GM19099 (cell line): ENCODE data around the gene ARSK.

ENCODE experiments used
- POLR2A ChIP-seq: IDR thresholded peaks from 3 replicates; pipeline ENCODE4 v1.6.1; 2011; ENCODE audit warnings: low read depth; ENCODE audit not compliant: insufficient read length; ENCODE audit errors: extremely low read depth

ARSK gene

DNA sequence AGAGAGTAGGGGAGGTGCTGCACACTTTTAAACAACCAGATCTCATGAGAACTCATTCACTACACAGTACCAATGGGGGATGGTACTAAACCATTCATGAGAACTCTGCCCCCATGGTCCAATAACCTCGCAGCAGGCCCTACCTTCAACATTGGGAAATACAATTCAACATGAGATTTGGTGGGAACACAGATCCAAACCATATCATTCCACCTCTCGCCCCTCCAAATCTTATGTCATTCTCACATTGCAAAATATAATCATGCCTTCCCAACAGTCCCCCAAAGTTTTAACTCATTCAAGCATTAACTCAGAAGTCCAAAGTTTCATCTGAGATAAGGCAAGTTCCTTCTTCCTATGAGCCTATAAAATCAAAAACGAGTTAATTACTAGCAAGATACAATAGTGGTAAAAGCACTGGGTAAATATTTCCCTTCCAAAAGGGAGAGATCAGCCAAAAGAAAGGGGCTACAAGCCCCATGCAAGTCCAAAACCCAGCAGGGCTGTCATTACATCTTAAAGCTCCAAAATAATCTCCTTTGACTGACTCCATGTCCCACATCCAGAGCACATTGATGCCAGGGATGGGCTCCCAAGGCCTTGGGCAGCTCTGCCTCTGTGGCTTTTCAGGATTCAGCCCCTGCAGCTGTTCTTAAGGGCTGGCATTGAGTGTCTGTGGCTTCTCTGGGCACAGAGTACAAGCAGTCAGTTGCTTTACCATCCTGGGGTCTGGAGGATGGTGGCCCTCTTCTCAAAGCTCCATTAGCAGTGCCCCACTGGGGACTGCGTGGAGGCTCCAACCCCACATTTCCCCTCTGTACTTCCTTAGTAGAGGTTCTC lies 73.3 kb downstream of the ARSK start:
- no peak for TF ChIP-seq POLR2A

DNA sequence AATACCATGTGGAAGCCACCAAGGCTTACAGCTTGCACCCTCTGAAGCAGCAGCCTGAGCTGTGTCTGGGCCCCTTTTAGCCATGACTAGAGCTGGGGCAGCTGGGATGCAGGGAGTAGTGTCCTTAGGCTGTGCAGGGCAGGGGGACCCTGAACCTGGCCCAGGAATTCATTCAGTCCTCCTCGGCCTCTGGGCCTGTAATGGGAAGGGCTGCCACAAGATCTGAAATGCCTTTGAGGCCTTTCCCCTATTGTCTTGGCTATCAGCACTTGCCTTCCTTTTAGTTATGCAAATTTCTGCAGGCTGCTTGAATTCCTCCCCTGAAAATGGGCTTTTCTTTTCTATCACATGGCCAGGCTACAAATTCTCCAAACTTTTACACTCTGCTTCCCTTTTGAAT lies 74.0 kb downstream of the ARSK start:
- no peak for TF ChIP-seq POLR2A

DNA sequence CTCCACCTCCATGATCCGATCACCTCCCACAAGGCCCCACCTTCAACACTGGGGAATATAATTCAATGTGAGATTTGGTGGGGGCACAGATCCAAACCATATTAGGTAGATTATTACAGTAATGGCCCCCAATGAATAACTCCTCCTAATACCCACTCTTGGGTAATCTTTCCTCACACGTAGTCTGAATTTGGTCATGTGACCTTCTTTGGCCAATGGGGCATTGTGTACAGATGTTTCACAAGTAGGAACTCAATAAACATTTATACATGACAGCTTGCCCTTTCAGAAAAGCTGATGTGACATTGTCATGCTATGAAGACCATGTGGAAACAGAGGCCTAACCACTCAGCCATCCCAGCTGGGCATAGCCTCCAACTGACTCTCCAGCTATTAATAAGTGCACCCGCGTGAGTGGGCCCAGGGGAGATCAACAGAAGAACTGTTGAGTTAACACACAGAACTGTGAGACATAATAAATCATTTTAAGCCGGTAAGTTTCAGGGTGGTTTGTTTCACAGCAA lies 75.6 kb downstream of the ARSK start:
- no peak for TF ChIP-seq POLR2A

DNA sequence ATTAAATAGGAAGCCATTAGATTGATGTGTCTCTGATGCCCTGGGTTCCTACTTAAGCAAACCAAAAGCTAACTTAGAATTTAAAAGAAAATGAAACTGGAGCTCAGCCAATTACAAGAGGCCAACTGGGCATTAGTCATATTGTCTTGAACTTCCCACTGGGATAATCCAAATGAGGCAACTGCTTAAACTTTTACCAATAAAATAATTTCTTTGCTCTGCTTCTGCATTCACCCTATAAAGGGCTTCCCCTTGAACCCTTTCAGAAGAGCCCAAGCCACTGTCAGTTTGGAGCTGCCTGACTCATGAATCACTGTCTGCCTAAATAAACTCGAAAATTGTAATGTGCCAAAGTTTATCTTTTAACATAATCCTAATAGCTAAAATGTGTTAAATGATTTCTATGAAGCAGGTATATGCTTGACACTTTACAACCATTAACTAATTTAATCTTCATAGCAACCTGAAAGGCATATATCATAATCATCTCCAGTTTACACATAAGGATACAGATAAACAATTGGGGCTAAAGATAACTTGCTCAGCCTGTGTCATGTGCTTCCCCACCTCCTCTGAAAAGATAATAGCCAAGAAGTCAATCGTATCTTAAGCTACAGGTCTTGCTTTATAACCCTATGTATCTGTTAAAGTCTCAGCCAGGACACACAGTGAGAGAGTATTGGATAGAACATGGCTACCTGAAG lies 76.5 kb downstream of the ARSK start:
- TF ChIP-seq POLR2A = no peak

DNA sequence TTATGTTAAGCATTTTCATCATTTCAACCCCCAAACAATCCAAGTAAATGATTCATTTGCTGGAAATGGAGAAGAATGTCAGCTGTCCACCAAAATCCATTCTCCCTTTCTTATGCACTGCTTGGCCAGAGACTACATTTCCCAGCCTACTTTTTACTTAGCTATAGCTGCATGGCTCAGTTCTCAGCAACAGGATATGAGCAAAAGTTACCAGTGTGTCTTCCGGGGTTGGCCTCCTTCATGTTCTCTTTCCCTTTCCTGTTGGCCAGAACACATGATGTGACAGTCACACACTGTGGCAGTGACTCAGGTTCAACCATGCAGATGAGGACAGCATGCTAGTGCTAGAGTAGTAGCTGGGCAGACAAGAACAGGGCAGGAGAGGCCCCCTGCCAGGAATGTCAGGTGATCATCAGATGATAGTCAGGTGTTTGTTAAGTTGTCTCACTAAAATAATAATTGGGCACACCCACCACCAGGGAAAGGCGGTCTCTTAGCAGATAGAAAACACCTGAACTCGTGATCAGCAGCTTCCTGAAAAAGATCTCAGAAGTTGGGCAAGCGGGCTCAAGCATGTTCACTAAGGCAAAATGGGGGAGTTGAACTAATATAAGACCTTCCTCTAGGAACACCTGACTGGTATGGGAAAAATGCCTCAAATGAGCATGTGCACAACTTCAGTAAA lies 77.2 kb downstream of the ARSK start:
- TF ChIP-seq POLR2A = peak; percentile 44

DNA sequence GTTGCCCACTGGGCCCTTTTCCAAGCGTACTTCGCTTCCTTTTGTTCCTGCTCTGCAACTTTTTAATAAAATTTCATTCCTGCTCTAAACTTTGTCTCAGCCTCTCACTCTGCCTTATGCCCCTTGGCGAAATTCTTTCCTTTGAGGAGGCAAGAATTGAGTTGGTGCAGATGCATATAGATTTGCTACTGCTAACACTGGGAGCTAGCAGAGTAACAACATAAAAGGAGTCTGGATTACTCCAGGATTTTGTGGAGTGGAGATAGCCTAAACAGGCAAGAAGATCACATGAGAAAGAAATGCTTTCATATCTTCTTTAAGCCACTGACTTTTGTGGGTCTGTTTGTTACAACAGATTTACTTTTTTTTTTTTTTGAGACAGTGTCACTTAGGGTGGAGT lies 78.8 kb downstream of the ARSK start:
- no peak for TF ChIP-seq POLR2A

DNA sequence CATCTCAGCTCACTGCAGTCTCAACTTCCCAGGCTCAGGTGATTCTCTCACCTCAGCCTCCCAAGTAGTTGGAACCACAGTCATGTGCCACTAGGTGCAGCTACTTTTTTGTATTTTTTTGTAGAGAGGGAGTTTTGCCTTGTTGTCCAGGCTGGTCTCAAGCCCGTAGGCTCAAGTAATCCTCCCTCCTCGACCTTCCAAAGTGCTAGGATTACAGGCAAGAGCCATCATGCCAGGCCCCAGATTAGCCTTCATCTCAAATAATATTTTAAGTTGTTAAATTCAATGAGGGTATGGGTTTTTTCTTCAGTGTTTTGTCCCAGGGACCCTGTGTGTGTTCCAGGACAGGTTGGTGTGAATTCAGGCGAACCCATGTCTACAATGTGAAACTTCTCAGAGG lies 79.2 kb downstream of the ARSK start:
- TF ChIP-seq POLR2A = no peak

DNA sequence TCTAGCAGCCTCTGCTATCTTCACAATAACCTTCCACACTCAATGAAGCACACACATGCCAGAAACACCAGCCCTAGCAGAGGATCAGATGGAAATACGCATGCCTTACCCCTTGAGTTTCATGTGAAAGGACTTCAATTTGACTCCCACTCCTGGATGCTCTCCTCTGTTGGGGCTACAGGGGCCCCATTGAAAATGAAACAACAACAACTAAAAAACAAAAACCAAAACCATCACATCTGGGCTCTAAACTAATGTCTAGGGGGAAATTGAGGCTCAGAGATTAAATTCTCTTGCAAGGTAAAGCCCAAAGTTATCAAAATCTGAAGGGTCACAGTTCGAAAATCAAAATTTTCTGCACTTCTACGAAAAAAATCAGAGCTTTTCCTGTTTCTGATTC lies 83.7 kb downstream of the ARSK start:
- TF ChIP-seq POLR2A = no peak

DNA sequence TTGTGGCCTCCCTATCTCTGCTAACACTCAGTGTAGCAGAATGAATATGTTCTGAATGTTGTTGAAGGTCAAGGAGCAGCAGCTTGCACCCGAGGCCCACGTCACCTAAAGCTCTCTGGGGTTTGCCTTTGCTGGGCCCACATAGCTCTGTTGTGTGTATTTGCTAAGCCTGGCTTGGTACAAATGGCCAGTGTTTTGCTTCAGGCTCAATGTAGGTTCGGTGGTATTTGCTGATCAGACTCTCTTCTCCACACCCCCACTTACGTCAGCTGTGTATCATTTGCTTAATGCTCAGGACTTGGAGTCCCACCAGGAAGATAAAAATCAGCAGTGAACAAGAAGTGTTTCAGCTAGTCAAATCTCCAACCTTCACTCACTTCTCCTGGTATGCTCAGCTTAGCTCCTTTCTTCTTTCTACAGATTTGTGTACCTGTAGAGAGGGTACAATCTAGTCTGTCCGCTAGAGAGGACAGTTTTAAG lies 86.9 kb downstream of the ARSK start:
- TF ChIP-seq POLR2A = no peak

DNA sequence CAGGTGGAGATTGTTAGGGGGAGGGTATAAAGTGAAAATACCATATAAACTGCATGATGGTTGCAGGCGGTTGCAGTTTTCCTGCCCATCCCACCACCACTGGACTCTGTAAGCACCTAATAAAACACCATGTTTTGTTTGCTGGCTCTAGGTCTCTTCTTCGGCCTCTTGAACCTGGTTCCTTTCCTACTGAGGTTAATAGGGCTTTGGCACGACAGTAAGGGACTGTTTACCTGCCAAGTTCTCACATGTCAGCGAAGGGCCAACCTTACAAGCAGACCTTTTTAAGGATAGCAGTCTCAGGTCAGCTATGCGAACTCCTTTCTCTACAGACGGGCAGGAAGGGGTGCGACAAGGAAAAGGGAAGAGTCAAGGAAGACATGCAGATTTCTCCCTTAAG lies 88.3 kb downstream of the ARSK start:
- TF ChIP-seq POLR2A = no peak

DNA sequence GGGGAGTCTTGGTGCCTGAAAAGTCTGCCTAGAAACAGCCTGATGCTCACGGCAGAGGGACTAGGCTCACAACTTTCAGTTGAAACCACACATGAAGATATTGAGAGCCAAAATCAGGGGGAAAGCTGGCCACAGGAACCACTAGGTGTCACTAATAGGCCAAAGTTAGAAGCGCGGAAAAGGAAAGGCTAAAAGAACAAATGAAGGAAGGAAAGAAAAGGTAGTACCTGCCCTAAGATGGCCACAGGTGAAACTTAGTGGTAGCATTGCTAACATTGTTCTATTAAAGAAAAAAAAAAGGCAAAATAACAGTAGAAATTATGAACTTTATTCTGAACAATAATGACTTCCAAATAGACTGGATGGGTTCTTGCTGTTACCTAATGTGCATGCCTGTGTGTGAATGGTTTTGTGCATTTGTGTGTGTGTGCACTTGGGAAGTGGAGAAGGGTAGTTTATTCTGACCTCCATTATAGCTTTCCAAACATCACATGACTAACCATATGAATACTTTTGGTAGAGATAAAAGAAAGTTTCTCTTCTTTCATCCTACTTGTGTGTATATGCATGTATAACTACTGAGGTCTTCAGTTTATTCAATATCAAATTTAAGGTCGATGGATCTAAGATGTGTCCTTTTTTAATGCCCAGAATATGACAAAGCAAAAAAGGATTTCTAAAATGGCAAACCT lies 89.6 kb downstream of the ARSK start:
- no peak for TF ChIP-seq POLR2A

DNA sequence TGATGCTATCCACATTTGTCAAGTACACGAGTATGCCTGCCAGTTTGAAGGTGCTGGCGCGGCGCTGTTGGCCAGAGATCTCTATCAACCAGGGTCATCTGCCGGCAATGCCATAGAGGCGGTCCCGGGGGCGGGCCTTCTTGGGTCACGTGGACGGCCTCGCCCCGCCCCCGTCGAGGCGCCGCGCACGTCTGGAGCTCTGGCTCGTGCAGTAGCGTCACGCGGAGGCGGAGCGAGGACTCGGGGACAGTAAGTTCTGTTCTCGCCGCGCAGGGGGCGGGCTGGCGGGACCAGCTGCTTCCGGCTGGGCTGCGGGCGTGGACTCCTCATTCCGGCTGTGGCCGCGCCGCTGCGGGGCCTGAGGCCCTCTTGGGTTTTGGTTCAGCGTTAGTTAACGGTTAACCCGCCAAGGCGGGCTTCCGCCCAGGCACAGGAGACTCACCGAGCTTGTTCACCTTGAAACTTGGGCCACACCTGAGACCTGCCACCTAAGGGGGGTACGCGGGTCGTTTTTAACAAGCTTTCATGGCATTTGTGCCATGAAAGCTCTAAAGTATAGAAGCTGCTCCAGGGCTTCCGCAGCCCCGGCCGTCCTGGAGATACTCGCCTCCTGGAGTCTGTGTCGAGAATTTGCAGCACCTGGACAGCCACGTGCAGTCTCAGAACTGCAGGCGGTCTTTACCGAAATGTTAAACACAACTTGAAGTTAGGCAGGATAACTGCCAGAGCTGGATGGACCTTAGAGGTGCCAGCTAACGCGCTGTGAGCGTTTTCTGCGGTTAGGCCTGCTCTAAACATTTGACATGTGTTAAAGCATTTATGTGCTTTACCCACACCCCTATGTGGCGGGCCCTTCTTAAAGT lies 91.9 kb downstream of the ARSK start, which contains the start of gene RFESD:
Gene RFESD (plus strand): TSS at position 209 of the 863 bp plus-strand sequence. CDS start 5,495 bp downstream, outside the sequence.
- TF ChIP-seq POLR2A = peak; percentile 81
